Psoas muscle (tissue), 8 donors: ENCODE results near the gene SLC16A7. TPM values are rescaled to one million over a fixed set of nuclear protein-coding genes. Genes with fewer than 3 reads are reported as not detected.
"Not testable (repeated sequence)": the region's sequence is repeated elsewhere in the genome, so short reads cannot be mapped to it uniquely, and the experiment has no call there.

Experiments used
- ATAC-seq, 4 donors: fragments of 200-7000 bp; cut with Tn5 transposase; one replicate each; pipeline ENCODE4 v1.9.1; 2020; ENCODE audit warnings: moderate library complexity in 3 of 4, mild to moderate bottlenecking in 2 of 4
- DNase-seq, 2 donors: peaks; one replicate each; pipeline ENCODE4 v3.0.0-alpha.2; 2020
- H3K27ac ChIP-seq: fragments of 200-600 bp; one replicate; pipeline ENCODE4 v1.8.0; 2022
- H3K27me3 ChIP-seq, 3 donors: fragments of 200-600 bp in 1 of 3; one replicate each; pipeline versions ENCODE4 v1.6.1 to v1.8.0; 2013 to 2022; ENCODE audit warnings: low read length in 2 of 3, mild to moderate bottlenecking in 2 of 3, moderate library complexity in 1 of 3; ENCODE audit not compliant: insufficient read depth in 3 of 3
- H3K36me3 ChIP-seq, 2 donors: fragments of 200-600 bp in 1 of 2; one replicate each; pipeline versions ENCODE4 v1.6.1 to v1.8.0; 2013 to 2022; ENCODE audit warnings: low read depth in 1 of 2, mild to moderate bottlenecking in 1 of 2, moderate library complexity in 1 of 2; ENCODE audit not compliant: insufficient read depth in 1 of 2
- H3K4me1 ChIP-seq: fragments of 200-600 bp; one replicate; pipeline ENCODE4 v1.8.0; 2022
- H3K4me3 ChIP-seq: fragments of 200-600 bp; one replicate; pipeline ENCODE4 v1.8.0; 2022; ENCODE audit warnings: mild to moderate bottlenecking
- H3K9me3 ChIP-seq: fragments of 200-600 bp; one replicate; pipeline ENCODE4 v1.8.0; 2022
- WGBS, 3 donors: extraction: QIAGEN DNeasy Blood & Tissue Kit; methylation state at CpG; one replicate each; pipeline versions ENCODE4 v1.1.6 to v1.1.7; 2013; 5-methylcytosine and 5-hydroxymethylcytosine counted together
- intact Hi-C, 2 donors: fragments of 100-400 bp; cut with DNase I; formaldehyde crosslinking; loops; one replicate each; pipeline versions ENCODE4 v1.11.0 to v1.14.2; 2022
- polyA plus RNA-seq, 3 donors: library from polyadenylated mRNA; stranded (reverse); fragments of 200-250 nt; gene quantifications; one replicate each; pipeline ENCODE4 v1.2.3, GENCODE V29; 2013
- total RNA-seq, 4 donors: library from RNA; stranded (reverse); fragmentation: NEBNext Ultra II Directional in 2 of 4; extraction: Animal tissue kit (Norgen Biotek cat#: 25700) in 2 of 4; gene quantifications; one replicate each; pipeline versions ENCODE4 v1.2.1 to v1.2.4, GENCODE V29; 2021 to 2023
- TF ChIP-seq, protein P1 (sequence below): fragments of 200-600 bp; IDR thresholded peaks from one replicate; pipeline ENCODE4 v1.8.0; 2022; ENCODE audit warnings: antibody characterized with exemption
- donor health status: healthy with polysubstance abuse.
- donor health status: DM: no; HTN: no; CAD: no; lungs with moderate emphysema.
- donor health status: Bipolar disorder and iron deficiency.
- donor health status: healthy.
- donor health status: DM: yes; HTN: yes; CAD: no.
- donor health status: DM: no; HTN: no; CAD: no.
- donor health status: DM: no; HTN: no; CAD: no.
- donor health status: DM: yes; HTN: yes; CAD: no.

Gene SLC16A7
- total and polyA plus RNA-seq, 7 donors = 0.49 to 27.4 (median 5.0) TPM

GRCh38 chr12:59595565-59595882 is 305 bp upstream of the SLC16A7 start:
- Histone ChIP-seq H3K27me3 (no peaks in the 10 kb centered on the region), H3K4me1 (peaks cover 8% of the 10 kb centered on the region), H3K9me3 (no peaks in the 10 kb centered on the region), H3K27ac (peak overlapping the region; percentile 84), H3K4me3 (peak overlapping the region; percentile 80), H3K36me3 (no peaks in the 10 kb centered on the region)
- no peak for ATAC-seq
- 0 to 1% (median 0%) methylated on average over 5 of the region's 5 CpGs for WGBS, 3 donors
- no peak for DNase-seq
- TF ChIP-seq, protein P1, sequence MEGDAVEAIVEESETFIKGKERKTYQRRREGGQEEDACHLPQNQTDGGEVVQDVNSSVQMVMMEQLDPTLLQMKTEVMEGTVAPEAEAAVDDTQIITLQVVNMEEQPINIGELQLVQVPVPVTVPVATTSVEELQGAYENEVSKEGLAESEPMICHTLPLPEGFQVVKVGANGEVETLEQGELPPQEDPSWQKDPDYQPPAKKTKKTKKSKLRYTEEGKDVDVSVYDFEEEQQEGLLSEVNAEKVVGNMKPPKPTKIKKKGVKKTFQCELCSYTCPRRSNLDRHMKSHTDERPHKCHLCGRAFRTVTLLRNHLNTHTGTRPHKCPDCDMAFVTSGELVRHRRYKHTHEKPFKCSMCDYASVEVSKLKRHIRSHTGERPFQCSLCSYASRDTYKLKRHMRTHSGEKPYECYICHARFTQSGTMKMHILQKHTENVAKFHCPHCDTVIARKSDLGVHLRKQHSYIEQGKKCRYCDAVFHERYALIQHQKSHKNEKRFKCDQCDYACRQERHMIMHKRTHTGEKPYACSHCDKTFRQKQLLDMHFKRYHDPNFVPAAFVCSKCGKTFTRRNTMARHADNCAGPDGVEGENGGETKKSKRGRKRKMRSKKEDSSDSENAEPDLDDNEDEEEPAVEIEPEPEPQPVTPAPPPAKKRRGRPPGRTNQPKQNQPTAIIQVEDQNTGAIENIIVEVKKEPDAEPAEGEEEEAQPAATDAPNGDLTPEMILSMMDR = no peak
- intact Hi-C loops = loop anchor here in 1 of 2 donors (10.0 kb wide), 1 partner anchor 189 kb away; no protein-coding TSS in a partner anchor

- intact Hi-C loops = loop anchor here in 1 of 2 donors (10.0 kb wide), 1 partner anchor 187 kb away; no protein-coding TSS in a partner anchor
- TF ChIP-seq, protein P1 = no peak
- no peaks in the 10 kb centered on the region for H3K27me3 ChIP-seq
- 5 to 9% (median 6%) methylated on average over 2 of the region's 2 CpGs for WGBS, 3 donors
- peak overlapping the region; percentile 84 for H3K27ac ChIP-seq
- ATAC-seq (peak; percentile 59 to 73 (median 69)), DNase-seq (peak in 1 of 2 donors; percentile 29)
- peaks cover 8% of the 10 kb centered on the region for H3K4me1 ChIP-seq
- H3K4me3 ChIP-seq = peak overlapping the region; percentile 80
- no peaks in the 10 kb centered on the region for H3K9me3 ChIP-seq
- H3K36me3 ChIP-seq = no peaks in the 10 kb centered on the region
Observed at GRCh38 chr12:59597385-59597781, 1.6 kb downstream of the SLC16A7 start.

DNA sequence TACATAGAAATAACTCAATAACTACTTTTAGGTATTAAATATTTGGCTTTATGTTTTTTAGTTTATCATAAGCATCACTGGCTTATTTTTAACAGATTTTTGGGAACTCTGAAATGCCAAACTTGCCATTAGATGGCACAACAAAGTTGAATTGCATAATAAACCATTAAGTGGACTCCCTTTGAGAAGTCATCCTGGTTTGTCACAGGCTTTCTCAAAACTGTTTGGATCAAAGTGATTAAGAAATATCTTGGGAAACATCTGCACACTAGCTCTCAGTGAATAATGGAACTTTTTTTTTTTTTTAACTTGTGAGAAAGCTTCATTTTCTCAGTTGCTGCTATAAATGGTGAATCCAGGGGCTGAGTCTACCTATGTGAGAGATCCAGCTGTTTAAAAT is 4.3 kb downstream of the SLC16A7 start:
- no peak for ATAC-seq
- intact Hi-C loops = no loop called here

GRCh38 chr12:59603754-59604153 is 7.9 kb downstream of the SLC16A7 start:
- ATAC-seq = no peak
- intact Hi-C loops = no loop called here

More for the DNA sequence above, 4.3 kb downstream of the SLC16A7 start:
- no peaks in the 10 kb centered on the region for H3K9me3 ChIP-seq
- TF ChIP-seq, protein P1 = no peak
- DNase-seq = no peak
- H3K36me3 ChIP-seq = no peaks in the 10 kb centered on the region
- peaks cover 3% of the 10 kb centered on the region for H3K4me1 ChIP-seq
- H3K4me3 ChIP-seq = no peak overlapping the region
- no peaks in the 10 kb centered on the region for H3K27me3 ChIP-seq
- H3K27ac ChIP-seq = no peak overlapping the region

GRCh38 chr12:59612823-59613434 is 17.1 kb downstream of the SLC16A7 start:
- intact Hi-C loops, H3K4me3 ChIP-seq: not testable (repeated sequence)

More at GRCh38 chr12:59603754-59604153, 7.9 kb downstream of the SLC16A7 start:
- Histone ChIP-seq H3K27me3 (no peaks in the 10 kb centered on the region), H3K36me3 (no peaks in the 10 kb centered on the region), H3K4me1 (no peaks in the 10 kb centered on the region), H3K9me3 (no peaks in the 10 kb centered on the region), H3K4me3 (no peak overlapping the region), H3K27ac (no peak overlapping the region)
- no peak for DNase-seq
- TF ChIP-seq, protein P1 = no peak

More at GRCh38 chr12:59612823-59613434, 17.1 kb downstream of the SLC16A7 start:
- not testable (repeated sequence) for H3K27ac ChIP-seq, H3K9me3 ChIP-seq, H3K27me3 ChIP-seq, H3K4me1 ChIP-seq, DNase-seq, ATAC-seq, H3K36me3 ChIP-seq
- 70 to 94% (median 93%) methylated on average over 4 of the region's 4 CpGs for WGBS, 3 donors
